ENCODE results near the gene EVC2. TPM values are rescaled to one million over a fixed set of nuclear protein-coding genes. Genes with fewer than 3 reads are reported as not detected.
"Not testable (repeated sequence)": the region's sequence is repeated elsewhere in the genome, so short reads cannot be mapped to it uniquely, and the experiment has no call there.

Gene EVC2
- total RNA-seq, 1 donor = 0.73 TPM

- Histone ChIP-seq H3K4me1 (ENCODE audit: insufficient read depth, low read length) (no peaks in the 10 kb centered on the region), H3K27me3 (ENCODE audit: insufficient read depth, low read length) (no peaks in the 10 kb centered on the region), H3K9me3 (ENCODE audit: low read depth, low read length) (no peaks in the 10 kb centered on the region), H3K4me3 (ENCODE audit: low read length) (no peak overlapping the region)
These were observed 41.9 kb upstream of the EVC2 start for GRCh38 chr4:5750052-5750945.

GRCh38 chr4:5749568-5749967 is 41.2 kb upstream of the EVC2 start:
- Histone ChIP-seq H3K4me3 (ENCODE audit: low read length) (no peak overlapping the region), H3K4me1 (ENCODE audit: insufficient read depth, low read length) (no peaks in the 10 kb centered on the region), H3K9me3 (ENCODE audit: low read depth, low read length) (no peaks in the 10 kb centered on the region), H3K27me3 (ENCODE audit: insufficient read depth, low read length) (no peaks in the 10 kb centered on the region)

GRCh38 chr4:5747738-5748375 is 39.5 kb upstream of the EVC2 start:
- no peak overlapping the region for H3K4me3 ChIP-seq (ENCODE audit: low read length)
- no peaks in the 10 kb centered on the region for H3K4me1 ChIP-seq (ENCODE audit: insufficient read depth, low read length)
- H3K27me3 ChIP-seq (ENCODE audit: insufficient read depth, low read length) = no peaks in the 10 kb centered on the region
- H3K9me3 ChIP-seq (ENCODE audit: low read depth, low read length) = no peaks in the 10 kb centered on the region

- Histone ChIP-seq H3K4me3 (ENCODE audit: low read length) (no peak overlapping the region), H3K27me3 (ENCODE audit: insufficient read depth, low read length) (no peaks in the 10 kb centered on the region), H3K4me1 (ENCODE audit: insufficient read depth, low read length) (no peaks in the 10 kb centered on the region), H3K9me3 (ENCODE audit: low read depth, low read length) (no peaks in the 10 kb centered on the region)
These were observed 38.7 kb upstream of the EVC2 start for GRCh38 chr4:5746829-5747737.

GRCh38 chr4:5746250-5746649 is 37.9 kb upstream of the EVC2 start:
- Histone ChIP-seq H3K4me3 (ENCODE audit: low read length) (no peak overlapping the region), H3K9me3 (ENCODE audit: low read depth, low read length) (no peaks in the 10 kb centered on the region), H3K27me3 (ENCODE audit: insufficient read depth, low read length) (no peaks in the 10 kb centered on the region), H3K4me1 (ENCODE audit: insufficient read depth, low read length) (no peaks in the 10 kb centered on the region)

GRCh38 chr4:5742968-5743367 is 34.6 kb upstream of the EVC2 start:
- no peaks in the 10 kb centered on the region for H3K9me3 ChIP-seq (ENCODE audit: low read depth, low read length)
- no peak overlapping the region for H3K4me3 ChIP-seq (ENCODE audit: low read length)
- H3K4me1 ChIP-seq (ENCODE audit: insufficient read depth, low read length) = no peaks in the 10 kb centered on the region
- H3K27me3 ChIP-seq (ENCODE audit: insufficient read depth, low read length) = no peaks in the 10 kb centered on the region

DNA sequence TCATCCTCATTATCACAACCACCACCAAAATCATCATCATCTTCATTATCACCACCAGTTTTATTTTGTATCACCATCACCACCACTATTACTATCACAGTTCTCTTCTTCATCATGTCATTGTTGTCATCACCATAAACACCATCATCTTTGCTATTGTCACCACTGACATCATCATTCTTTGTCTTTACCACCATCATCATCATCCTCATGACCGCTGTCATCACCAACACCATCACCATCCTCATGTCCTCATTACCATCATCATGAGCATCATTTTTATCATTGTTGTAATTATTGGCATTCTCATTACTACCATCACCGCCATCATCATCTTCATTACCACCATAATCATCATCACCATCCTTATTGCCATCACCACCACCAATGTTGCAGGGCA is 34.0 kb upstream of the EVC2 start:
- H3K4me1 ChIP-seq (ENCODE audit: insufficient read depth, low read length) = no peaks in the 10 kb centered on the region
- no peaks in the 10 kb centered on the region for H3K9me3 ChIP-seq (ENCODE audit: low read depth, low read length)
- no peaks in the 10 kb centered on the region for H3K27me3 ChIP-seq (ENCODE audit: insufficient read depth, low read length)
- H3K4me3 ChIP-seq (ENCODE audit: low read length) = no peak overlapping the region

GRCh38 chr4:5738061-5738460 is 29.7 kb upstream of the EVC2 start:
- Histone ChIP-seq H3K27me3 (ENCODE audit: insufficient read depth, low read length) (no peaks in the 10 kb centered on the region), H3K4me3 (ENCODE audit: low read length) (no peak overlapping the region), H3K4me1 (ENCODE audit: insufficient read depth, low read length) (no peaks in the 10 kb centered on the region), H3K9me3 (ENCODE audit: low read depth, low read length) (no peaks in the 10 kb centered on the region)

DNA sequence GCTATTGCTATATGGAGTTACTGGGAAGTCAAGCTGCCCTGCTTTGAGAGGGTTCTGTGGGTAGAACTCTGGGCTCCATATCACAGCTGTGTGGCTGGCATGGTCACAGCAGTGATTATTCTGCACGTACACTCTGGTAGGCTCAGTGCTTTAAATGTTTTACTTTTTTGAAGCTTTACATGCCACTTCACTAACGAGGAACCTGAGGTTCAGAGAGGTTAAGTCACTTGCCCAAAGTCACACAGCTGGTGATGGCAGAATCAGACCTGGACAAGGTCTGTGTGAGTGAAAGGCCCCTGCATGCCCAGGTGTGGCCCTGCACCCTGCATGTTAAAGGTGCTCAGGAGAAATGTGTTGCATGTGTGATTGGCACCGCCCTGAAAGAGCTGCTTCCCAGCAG is 27.1 kb upstream of the EVC2 start:
- no peak overlapping the region for H3K4me3 ChIP-seq (ENCODE audit: low read length)
- H3K4me1 ChIP-seq (ENCODE audit: insufficient read depth, low read length) = no peaks in the 10 kb centered on the region
- H3K27me3 ChIP-seq (ENCODE audit: insufficient read depth, low read length) = no peaks in the 10 kb centered on the region
- H3K9me3 ChIP-seq (ENCODE audit: low read depth, low read length) = no peaks in the 10 kb centered on the region

DNA sequence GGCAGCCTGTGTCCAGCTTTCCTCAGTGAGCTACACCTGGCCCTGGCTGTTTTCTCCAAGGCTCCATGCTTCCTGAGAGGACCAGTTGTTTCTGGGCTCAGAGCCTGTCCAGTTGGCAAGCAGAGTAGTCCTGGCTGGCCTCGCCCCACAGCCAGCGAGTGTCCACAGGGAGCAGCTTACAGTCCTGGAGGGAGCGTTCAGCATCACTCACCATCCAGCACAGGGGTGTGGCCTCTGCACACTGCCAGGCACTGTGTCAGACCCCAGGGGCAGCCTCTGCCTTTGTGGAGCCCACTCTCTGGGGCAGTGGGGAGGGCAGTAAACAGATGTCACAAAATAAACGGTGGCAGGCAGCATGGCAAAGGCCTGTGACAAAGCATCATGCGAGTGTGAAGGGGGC is 26.5 kb upstream of the EVC2 start:
- H3K4me3 ChIP-seq (ENCODE audit: low read length) = no peak overlapping the region
- H3K9me3 ChIP-seq (ENCODE audit: low read depth, low read length) = no peaks in the 10 kb centered on the region
- H3K4me1 ChIP-seq (ENCODE audit: insufficient read depth, low read length) = no peaks in the 10 kb centered on the region
- H3K27me3 ChIP-seq (ENCODE audit: insufficient read depth, low read length) = no peaks in the 10 kb centered on the region

DNA sequence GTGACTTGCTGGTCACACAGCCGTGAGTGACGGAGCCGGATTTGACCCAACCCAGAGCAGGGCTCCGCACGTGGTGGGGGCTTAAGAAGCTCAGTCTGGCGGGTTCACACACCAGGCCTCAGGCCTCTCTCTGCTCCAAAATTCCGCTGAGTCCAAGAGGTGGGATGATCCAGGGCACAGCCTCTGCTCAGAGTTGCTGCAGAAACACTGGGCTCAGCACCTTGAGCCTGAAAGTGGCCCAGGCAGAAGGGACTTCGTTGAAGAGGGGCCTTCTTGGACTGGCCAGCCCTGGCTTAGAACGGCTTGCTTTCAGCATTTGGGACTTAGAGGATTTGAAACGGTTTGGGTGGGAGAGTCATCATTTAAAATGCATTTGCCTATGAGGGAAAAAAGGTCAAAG is 23.8 kb upstream of the EVC2 start:
- H3K9me3 ChIP-seq (ENCODE audit: low read depth, low read length) = no peaks in the 10 kb centered on the region
- no peaks in the 10 kb centered on the region for H3K27me3 ChIP-seq (ENCODE audit: insufficient read depth, low read length)
- H3K4me3 ChIP-seq (ENCODE audit: low read length) = no peak overlapping the region
- peaks cover 11% of the 10 kb centered on the region for H3K4me1 ChIP-seq (ENCODE audit: insufficient read depth, low read length)

DNA sequence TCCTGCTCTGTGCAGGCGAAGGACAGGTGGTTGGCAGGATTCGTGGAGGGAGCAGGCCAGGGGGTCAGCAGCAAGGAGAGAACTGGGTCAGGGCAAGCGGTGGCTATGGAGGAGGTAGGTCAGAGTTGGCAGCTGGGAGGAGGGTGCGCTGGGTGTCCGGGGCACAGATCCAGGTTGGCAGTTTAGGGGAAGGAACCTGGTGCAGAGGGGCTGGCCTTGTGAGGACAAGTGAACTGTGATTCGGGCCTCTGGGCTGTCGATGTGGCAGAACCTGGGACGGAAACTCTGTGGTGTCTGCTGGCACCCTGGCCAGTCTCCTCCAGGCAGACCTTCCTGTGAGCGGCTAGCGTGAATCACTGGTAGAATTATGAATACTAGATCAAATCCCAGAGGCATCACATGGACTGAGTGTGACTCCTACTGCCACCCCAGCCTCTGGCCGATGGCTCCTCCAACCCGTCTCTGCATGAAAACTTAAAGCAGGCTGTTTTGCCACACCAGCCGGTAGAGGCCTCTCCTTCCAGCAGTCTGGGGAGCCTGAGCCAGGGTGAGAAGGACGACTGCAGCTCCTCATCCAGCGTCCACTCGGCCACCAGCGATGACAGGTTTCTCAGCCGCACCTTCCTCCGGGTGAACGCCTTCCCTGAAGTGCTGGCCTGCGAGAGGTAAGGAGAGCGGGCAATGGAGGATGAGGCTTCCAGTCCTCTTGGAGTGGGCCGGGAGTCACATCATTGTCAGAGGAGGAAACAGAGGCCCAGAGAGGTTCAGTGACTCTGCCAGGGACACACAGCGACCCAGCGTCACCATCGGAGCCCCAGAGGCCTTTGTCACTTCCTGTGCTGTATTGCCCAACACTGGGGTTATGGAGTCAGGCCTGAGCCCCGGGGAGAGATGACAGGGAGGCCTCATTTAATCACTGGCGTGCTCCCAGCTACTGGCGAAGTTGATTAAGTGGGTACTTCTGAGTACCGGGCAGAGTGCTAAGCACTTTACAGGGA is 22.9 kb upstream of the EVC2 start:
- Histone ChIP-seq H3K4me1 (ENCODE audit: insufficient read depth, low read length) (peaks cover 11% of the 10 kb centered on the region), H3K4me3 (ENCODE audit: low read length) (no peak overlapping the region), H3K27me3 (ENCODE audit: insufficient read depth, low read length) (no peaks in the 10 kb centered on the region), H3K9me3 (ENCODE audit: low read depth, low read length) (no peaks in the 10 kb centered on the region)

DNA sequence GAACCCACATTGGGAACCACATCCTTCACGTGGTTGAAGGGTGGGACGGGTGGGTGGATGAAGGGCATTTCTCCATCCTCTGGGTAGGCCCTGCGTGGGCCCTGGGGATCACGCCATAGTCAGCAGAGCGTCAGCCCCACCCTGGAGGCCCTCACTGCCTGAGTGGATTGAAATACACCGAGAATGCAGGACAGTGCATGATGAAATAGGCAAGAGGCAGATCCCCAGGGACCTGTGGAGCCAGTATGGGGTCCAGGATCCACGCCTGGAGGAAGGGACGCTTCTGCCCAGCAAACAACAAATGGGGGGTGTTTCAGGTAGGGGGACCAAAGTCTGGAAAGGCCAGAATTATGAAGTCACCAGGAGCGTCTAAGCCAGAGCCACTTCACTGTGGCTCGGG is 22.1 kb upstream of the EVC2 start:
- no peak overlapping the region for H3K4me3 ChIP-seq (ENCODE audit: low read length)

DNA sequence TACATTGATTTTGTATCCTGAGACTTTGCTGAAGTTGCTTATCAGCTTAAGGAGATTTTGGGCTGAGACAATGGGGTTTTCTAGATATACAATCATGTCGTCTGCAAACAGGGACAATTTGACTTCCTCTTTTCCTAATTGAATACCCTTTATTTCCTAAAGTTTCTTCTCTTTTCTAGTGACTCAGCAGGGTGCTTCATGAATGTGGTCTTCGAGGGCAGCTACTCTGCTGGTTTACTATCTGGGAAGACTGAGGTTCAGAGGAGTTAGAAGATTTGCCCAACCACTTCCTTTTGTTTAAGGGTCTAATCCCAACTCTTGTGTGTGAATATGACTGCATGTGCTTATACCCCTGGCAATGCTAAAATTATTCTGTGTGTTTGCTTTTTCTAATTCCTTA is 20.1 kb upstream of the EVC2 start:
- not testable (repeated sequence) for H3K4me3 ChIP-seq (ENCODE audit: low read length); H3K27me3 ChIP-seq (ENCODE audit: insufficient read depth, low read length); H3K9me3 ChIP-seq (ENCODE audit: low read depth, low read length)
- peaks cover 11% of the 10 kb centered on the region for H3K4me1 ChIP-seq (ENCODE audit: insufficient read depth, low read length)

More for the DNA sequence above, 22.1 kb upstream of the EVC2 start:
- peaks cover 11% of the 10 kb centered on the region for H3K4me1 ChIP-seq (ENCODE audit: insufficient read depth, low read length)
- no peaks in the 10 kb centered on the region for H3K9me3 ChIP-seq (ENCODE audit: low read depth, low read length)
- H3K27me3 ChIP-seq (ENCODE audit: insufficient read depth, low read length) = no peaks in the 10 kb centered on the region
